GM12878 (cell line): ENCODE results near the gene TUBB4B. TPM values are rescaled to one million over a fixed set of nuclear protein-coding genes. Genes with fewer than 3 reads are reported as not detected.
A peak's percentile ranks its signal among the peaks of the same experiment; 100 is the strongest.

ENCODE experiments used
- ATAC-seq: fragments of 200-7000 bp; cut with Tn5 transposase; 3 replicates; pipeline ENCODE4 v1.9.1; 2020; ENCODE audit warnings: mild to moderate bottlenecking, moderate library complexity
- BruUV-seq: library from RNA; stranded (reverse); fragments of 400-500 nt; replicated peaks from 2 replicates; lab custom pipeline; 2021; lab: Mats Ljungman, UMichigan
- CTCF ChIA-PET: fragments of 300-600 bp; sonication (Branson Sonifier 250); formaldehyde crosslinking; extraction: SDS; loops from one replicate; lab custom pipeline; 2021; ENCODE audit warnings: inconsistent platforms; lab: Yijun Ruan, JAX
- POLR2A ChIA-PET: fragments of 350-600 bp; formaldehyde crosslinking; extraction: SDS; loops from one replicate; lab custom pipeline; 2021; ENCODE audit warnings: inconsistent platforms; lab: Charles Lee
- RAD21 ChIA-PET: fragments of 300-600 bp; sonication (Branson Sonifier 250); formaldehyde crosslinking; loops from one replicate; lab custom pipeline; 2023; ENCODE audit warnings: antibody characterized with exemption; ENCODE audit not compliant: unreplicated experiment; lab: Charles Lee
- SMC1A ChIA-PET: fragments of 300-600 bp; sonication (Branson Sonifier 250); formaldehyde crosslinking; loops from one replicate; lab custom pipeline; 2023; ENCODE audit not compliant: unreplicated experiment, uncharacterized antibody; lab: Charles Lee
- DNase-seq: peaks from one replicate; pipeline ENCODE4 v3.0.0-alpha.2; 2011; ENCODE audit warnings: low read depth, low spot score
- FAIRE-seq: peaks from 3 replicates; lab custom pipeline; 2011; peaks lifted over from hg19 to GRCh38; lab: Jason Lieb, UNC
- H2AFZ ChIP-seq: 2 replicates; pipeline ENCODE4 v1.6.0; 2011; ENCODE audit warnings: low read depth, low read length, control low read depth; ENCODE audit not compliant: control insufficient read depth
- H3K27ac ChIP-seq: 2 replicates; pipeline ENCODE4 v1.5.1; 2011; ENCODE audit warnings: control low read depth; ENCODE audit not compliant: control insufficient read depth, insufficient read depth
- H3K27me3 ChIP-seq, 2 experiments: replicated peaks in 1 of 2; 2 replicates each; pipeline versions ENCODE4 v1.6.0 to v1.6.1; 2011; ENCODE audit warnings: low read length in 1 of 2; ENCODE audit not compliant: control insufficient read depth in 2 of 2, insufficient read depth in 2 of 2
- H3K36me3 ChIP-seq, 2 experiments: 2 replicates each; pipeline ENCODE4 v1.5.1; 2011; ENCODE audit warnings: low read length in 1 of 2; ENCODE audit not compliant: control insufficient read depth in 2 of 2, insufficient read depth in 2 of 2
- H3K4me1 ChIP-seq: 2 replicates; pipeline ENCODE4 v1.6.1; 2011; ENCODE audit warnings: mild to moderate bottlenecking, low read length, moderate library complexity, mixed read lengths; ENCODE audit not compliant: control insufficient read depth, insufficient read depth
- H3K4me2 ChIP-seq: 2 replicates; pipeline ENCODE4 v1.6.0; 2011; ENCODE audit warnings: control low read depth; ENCODE audit not compliant: control insufficient read depth, insufficient read depth
- H3K4me3 ChIP-seq: fragments of 200-600 bp; sonication (generic); 2 replicates; pipeline ENCODE4 v1.5.1; 2016
- H3K79me2 ChIP-seq: 2 replicates; pipeline ENCODE4 v1.6.0; 2011; ENCODE audit warnings: low read length; ENCODE audit not compliant: control insufficient read depth, insufficient read depth
- H3K9ac ChIP-seq: 2 replicates; pipeline ENCODE4 v1.8.0; 2011; ENCODE audit warnings: low read length, control low read depth, mixed read lengths; ENCODE audit not compliant: control insufficient read depth, insufficient read depth
- H3K9me3 ChIP-seq: replicated peaks from 3 replicates; pipeline ENCODE4 v1.5.1; 2011; ENCODE audit warnings: mild to moderate bottlenecking, low read length; ENCODE audit not compliant: control insufficient read depth, insufficient read depth
- H4K20me1 ChIP-seq: 2 replicates; pipeline ENCODE4 v1.6.0; 2011; ENCODE audit not compliant: control insufficient read depth, insufficient read depth
- BMI1 ChIP-seq: fragments of 450-650 bp; IDR thresholded peaks from 2 replicates; pipeline ENCODE4 v1.6.1; 2016; ENCODE audit warnings: mild to moderate bottlenecking, moderate library complexity, borderline replicate concordance
- MEF2B ChIP-seq: fragments of 450-650 bp; IDR thresholded peaks from 2 replicates; pipeline ENCODE4 v1.6.1; 2018; ENCODE audit warnings: mild to moderate bottlenecking, moderate library complexity; ENCODE audit not compliant: partially characterized antibody, poor library complexity, severe bottlenecking
- NR2F1 ChIP-seq: fragments of 450-650 bp; conservative IDR thresholded peaks from 2 replicates; pipeline ENCODE4 v1.6.1; 2017; ENCODE audit warnings: mild to moderate bottlenecking
- RELA ChIP-seq: fragments of 450-650 bp; IDR thresholded peaks from 2 replicates; pipeline ENCODE4 v1.8.0; 2014; ENCODE audit warnings: borderline replicate concordance; ENCODE audit not compliant: partially characterized antibody
- SMAD1 ChIP-seq: fragments of 450-650 bp; IDR thresholded peaks from 2 replicates; pipeline ENCODE4 v1.6.1; 2018; ENCODE audit warnings: mild to moderate bottlenecking, low read depth; ENCODE audit not compliant: partially characterized antibody
- SMAD5 ChIP-seq: IDR thresholded peaks from 2 replicates; pipeline ENCODE4 v1.6.1; 2016; ENCODE audit warnings: antibody characterized with exemption, low read depth
- YBX1 ChIP-seq: fragments of 450-650 bp; IDR thresholded peaks from 2 replicates; pipeline ENCODE4 v1.6.1; 2016; ENCODE audit warnings: antibody characterized with exemption
- WGBS: methylation state at CpG from one replicate; pipeline ENCODE4 v1.1.6; 2016; ENCODE audit warnings: low lambda C conversion rate; ENCODE audit not compliant: insufficient replicate concordance, insufficient coverage; ENCODE audit errors: missing lambda C conversion rate; 5-methylcytosine and 5-hydroxymethylcytosine counted together
- in situ Hi-C: fragments of 300-500 bp; cut with MboI; formaldehyde crosslinking; loops from 9 replicates; pipeline ENCODE4 v1.14.3; 2018; ENCODE audit warnings: mixed read lengths
- intact Hi-C: fragments of 100-400 bp; cut with micrococcal nuclease; formaldehyde crosslinking; loops from one replicate; pipeline ENCODE4 v1.14.2; 2022; ENCODE audit not compliant: unreplicated experiment
- polyA plus RNA-seq, 11 experiments: library from polyadenylated mRNA; depleted of rRNA in 4 of 11; unstranded in 6 of 11; stranded (reverse) in 5 of 11; fragments of >200 nt; fragmentation: Nextera tagmentation in 4 of 11; fragmentation: Illumina TruSeq in 1 of 11; extraction: Ambion mirVana in 4 of 11; extraction: Trizol in 1 of 11; gene quantifications; 1 replicate in 1 of 11; 2 replicates in 10 of 11; pipeline versions ENCODE4 v1.2.1 to v1.2.3, GENCODE V29; 2011 to 2016; ENCODE audit warnings: inconsistent platforms in 2 of 11, missing spikeins in 2 of 11, low read depth in 1 of 11
- total RNA-seq, 4 experiments: library from RNA; depleted of rRNA in 3 of 4; stranded (reverse); fragments of >200 nt in 3 of 4; fragmentation: Illumina TruSeq in 1 of 4; extraction: Trizol in 1 of 4; gene quantifications; 2 replicates each; pipeline versions ENCODE4 v1.2.1 to v1.2.3, GENCODE V29; 2013 to 2021
- TF ChIP-seq, protein P1 (sequence below): IDR thresholded peaks from 2 replicates; pipeline ENCODE4 v1.6.1; 2011; ENCODE audit warnings: mild to moderate bottlenecking, low read depth, low read length, moderate library complexity; ENCODE audit not compliant: insufficient replicate concordance
- TF ChIP-seq, protein P2 (sequence below): fragments of 450-650 bp; IDR thresholded peaks from 2 replicates; pipeline ENCODE4 v1.6.1; 2017; ENCODE audit warnings: mild to moderate bottlenecking
- TF ChIP-seq, protein P3 (sequence below): fragments of 450-650 bp; IDR thresholded peaks from 2 replicates; pipeline ENCODE4 v1.6.1; 2016; ENCODE audit warnings: mild to moderate bottlenecking
- TF ChIP-seq, protein P4 (sequence below): fragments of 450-650 bp; IDR thresholded peaks from 2 replicates; pipeline ENCODE4 v1.6.1; 2016; ENCODE audit warnings: mild to moderate bottlenecking
- TF ChIP-seq, protein P5 (sequence below): fragments of 450-650 bp; formaldehyde crosslinking; IDR thresholded peaks from 2 replicates; pipeline ENCODE4 v1.5.0; 2022; ENCODE audit warnings: mild to moderate bottlenecking, missing genetic modification characterization

The TUBB4B gene
- total and polyA plus RNA-seq, 10 of the 15 experiments (the other 5 are each of a cell fraction or from before 2014, with no cell fraction given), result 23.0 to 532 (median 254) TPM

DNA sequence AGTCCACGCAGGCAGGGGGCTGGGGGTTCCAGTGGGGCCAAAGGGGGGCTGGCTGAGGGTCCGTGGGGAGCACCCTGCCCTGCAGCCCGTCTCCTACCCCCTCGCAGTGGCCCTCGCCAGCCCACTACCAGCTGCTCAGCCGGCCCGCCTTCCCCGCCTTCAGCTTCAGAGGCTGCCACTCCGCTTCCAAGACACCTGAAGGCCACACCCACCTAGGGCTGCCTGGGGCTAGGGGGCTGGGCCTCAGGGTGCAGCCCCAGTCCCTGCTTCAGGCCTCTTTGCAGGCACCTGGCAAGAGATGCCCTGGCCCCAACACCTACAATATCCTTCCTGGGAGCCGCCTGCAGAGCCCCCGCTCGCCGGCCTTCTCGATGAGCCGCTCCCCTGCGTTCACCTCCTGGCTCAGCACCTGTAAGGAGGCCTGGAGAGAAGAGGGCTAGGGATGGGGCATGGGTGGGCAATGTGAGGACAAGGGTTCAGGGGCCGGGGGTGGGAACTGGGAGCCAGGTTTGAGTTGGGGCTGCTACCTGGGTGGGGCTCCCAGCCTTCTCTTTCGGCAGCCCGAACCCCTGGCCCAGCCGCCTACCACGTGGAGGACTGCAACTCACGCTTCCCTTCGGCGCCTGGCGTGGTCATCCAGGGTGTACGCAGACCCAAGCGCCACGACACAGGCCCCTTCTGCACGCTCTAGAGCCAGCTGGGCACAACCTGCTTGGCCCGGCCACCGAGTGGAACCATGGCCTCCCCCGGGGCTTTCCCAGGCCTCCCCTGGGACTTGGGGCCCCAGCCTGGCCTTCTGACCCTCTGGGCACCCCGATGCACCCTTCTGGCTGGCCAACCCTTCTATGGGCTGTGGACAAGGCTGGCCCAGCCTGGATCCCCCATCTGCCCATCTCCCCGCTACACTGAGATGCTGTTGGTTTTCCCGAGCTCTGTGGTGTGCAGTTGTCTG, 11.7 kb downstream of the TUBB4B start:
- intact Hi-C loops, result no loop called here
- no peak overlapping the region for H3K4me2 ChIP-seq
- TF ChIP-seq, protein P1, sequence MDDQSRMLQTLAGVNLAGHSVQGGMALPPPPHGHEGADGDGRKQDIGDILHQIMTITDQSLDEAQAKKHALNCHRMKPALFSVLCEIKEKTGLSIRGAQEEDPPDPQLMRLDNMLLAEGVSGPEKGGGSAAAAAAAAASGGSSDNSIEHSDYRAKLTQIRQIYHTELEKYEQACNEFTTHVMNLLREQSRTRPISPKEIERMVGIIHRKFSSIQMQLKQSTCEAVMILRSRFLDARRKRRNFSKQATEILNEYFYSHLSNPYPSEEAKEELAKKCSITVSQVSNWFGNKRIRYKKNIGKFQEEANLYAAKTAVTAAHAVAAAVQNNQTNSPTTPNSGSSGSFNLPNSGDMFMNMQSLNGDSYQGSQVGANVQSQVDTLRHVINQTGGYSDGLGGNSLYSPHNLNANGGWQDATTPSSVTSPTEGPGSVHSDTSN, result peak; percentile 51
- TF ChIP-seq, protein P2, sequence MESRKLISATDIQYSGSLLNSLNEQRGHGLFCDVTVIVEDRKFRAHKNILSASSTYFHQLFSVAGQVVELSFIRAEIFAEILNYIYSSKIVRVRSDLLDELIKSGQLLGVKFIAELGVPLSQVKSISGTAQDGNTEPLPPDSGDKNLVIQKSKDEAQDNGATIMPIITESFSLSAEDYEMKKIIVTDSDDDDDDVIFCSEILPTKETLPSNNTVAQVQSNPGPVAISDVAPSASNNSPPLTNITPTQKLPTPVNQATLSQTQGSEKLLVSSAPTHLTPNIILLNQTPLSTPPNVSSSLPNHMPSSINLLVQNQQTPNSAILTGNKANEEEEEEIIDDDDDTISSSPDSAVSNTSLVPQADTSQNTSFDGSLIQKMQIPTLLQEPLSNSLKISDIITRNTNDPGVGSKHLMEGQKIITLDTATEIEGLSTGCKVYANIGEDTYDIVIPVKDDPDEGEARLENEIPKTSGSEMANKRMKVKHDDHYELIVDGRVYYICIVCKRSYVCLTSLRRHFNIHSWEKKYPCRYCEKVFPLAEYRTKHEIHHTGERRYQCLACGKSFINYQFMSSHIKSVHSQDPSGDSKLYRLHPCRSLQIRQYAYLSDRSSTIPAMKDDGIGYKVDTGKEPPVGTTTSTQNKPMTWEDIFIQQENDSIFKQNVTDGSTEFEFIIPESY, result no peak
- no peak for TF ChIP-seq BMI1
- TF ChIP-seq RELA, result peak; percentile 35
- no peak for TF ChIP-seq SMAD5
- TF ChIP-seq YBX1, result no peak
- TF ChIP-seq NR2F1, result peak; percentile 87
- TF ChIP-seq, protein P3, sequence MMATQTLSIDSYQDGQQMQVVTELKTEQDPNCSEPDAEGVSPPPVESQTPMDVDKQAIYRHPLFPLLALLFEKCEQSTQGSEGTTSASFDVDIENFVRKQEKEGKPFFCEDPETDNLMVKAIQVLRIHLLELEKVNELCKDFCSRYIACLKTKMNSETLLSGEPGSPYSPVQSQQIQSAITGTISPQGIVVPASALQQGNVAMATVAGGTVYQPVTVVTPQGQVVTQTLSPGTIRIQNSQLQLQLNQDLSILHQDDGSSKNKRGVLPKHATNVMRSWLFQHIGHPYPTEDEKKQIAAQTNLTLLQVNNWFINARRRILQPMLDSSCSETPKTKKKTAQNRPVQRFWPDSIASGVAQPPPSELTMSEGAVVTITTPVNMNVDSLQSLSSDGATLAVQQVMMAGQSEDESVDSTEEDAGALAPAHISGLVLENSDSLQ, result peak; percentile 73
- TF ChIP-seq SMAD1, result no peak
- TF ChIP-seq MEF2B, result peak; percentile 88
- TF ChIP-seq, protein P4, sequence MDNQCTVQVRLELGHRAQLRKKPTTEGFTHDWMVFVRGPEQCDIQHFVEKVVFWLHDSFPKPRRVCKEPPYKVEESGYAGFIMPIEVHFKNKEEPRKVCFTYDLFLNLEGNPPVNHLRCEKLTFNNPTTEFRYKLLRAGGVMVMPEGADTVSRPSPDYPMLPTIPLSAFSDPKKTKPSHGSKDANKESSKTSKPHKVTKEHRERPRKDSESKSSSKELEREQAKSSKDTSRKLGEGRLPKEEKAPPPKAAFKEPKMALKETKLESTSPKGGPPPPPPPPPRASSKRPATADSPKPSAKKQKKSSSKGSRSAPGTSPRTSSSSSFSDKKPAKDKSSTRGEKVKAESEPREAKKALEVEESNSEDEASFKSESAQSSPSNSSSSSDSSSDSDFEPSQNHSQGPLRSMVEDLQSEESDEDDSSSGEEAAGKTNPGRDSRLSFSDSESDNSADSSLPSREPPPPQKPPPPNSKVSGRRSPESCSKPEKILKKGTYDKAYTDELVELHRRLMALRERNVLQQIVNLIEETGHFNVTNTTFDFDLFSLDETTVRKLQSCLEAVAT, result 0 out of 2 replicates have a peak, but pooled peaks have one; percentile 19
- TF ChIP-seq, protein P5, sequence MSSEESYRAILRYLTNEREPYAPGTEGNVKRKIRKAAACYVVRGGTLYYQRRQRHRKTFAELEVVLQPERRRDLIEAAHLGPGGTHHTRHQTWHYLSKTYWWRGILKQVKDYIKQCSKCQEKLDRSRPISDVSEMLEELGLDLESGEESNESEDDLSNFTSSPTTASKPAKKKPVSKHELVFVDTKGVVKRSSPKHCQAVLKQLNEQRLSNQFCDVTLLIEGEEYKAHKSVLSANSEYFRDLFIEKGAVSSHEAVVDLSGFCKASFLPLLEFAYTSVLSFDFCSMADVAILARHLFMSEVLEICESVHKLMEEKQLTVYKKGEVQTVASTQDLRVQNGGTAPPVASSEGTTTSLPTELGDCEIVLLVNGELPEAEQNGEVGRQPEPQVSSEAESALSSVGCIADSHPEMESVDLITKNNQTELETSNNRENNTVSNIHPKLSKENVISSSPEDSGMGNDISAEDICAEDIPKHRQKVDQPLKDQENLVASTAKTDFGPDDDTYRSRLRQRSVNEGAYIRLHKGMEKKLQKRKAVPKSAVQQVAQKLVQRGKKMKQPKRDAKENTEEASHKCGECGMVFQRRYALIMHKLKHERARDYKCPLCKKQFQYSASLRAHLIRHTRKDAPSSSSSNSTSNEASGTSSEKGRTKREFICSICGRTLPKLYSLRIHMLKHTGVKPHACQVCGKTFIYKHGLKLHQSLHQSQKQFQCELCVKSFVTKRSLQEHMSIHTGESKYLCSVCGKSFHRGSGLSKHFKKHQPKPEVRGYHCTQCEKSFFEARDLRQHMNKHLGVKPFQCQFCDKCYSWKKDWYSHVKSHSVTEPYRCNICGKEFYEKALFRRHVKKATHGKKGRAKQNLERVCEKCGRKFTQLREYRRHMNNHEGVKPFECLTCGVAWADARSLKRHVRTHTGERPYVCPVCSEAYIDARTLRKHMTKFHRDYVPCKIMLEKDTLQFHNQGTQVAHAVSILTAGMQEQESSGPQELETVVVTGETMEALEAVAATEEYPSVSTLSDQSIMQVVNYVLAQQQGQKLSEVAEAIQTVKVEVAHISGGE (CRISPR knock-in tag), result no peak

More for the DNA sequence above, 11.7 kb downstream of the TUBB4B start:
- Histone ChIP-seq H3K27ac (no peak overlapping the region), H3K4me1 (peaks cover 14% of the 10 kb centered on the region), H3K9ac (no peak overlapping the region), H3K9me3 (no peaks in the 10 kb centered on the region), H4K20me1 (no peaks in the 10 kb centered on the region), H3K36me3 (peaks cover 0 to 2% of the 10 kb centered on the region in 2 experiments; a peak in 1 of 4 replicates), H2AFZ (no peak overlapping the region), H3K79me2 (peaks cover 18% of the 10 kb centered on the region), H3K4me3 (no peak overlapping the region), H3K27me3 (no peaks in the 10 kb centered on the region)
- ChIA-PET CTCF (interaction anchor here (1.1 to 1.7 kb wide), 4 partner anchors 11 to 25 kb away, joined by 3 to 6 read pairs (median 3); partner anchors contain the start of gene TOR4A), POLR2A (interaction anchor here (0.5 to 6.2 kb wide), 2 partner anchors 12 to 157 kb away, joined by 4 to 112 read pairs; partner anchors contain the start of gene TUBB4B), SMC1A (interaction anchor here (0.9 kb wide), 1 partner anchor 12 kb away, joined by 4 read pairs; the partner anchor contains the start of gene TUBB4B), RAD21 (interaction anchor here (1.8 kb wide), 1 partner anchor 25 kb away, joined by 6 read pairs; the partner anchor contains the start of gene TOR4A)
- WGBS, result 55% methylated on average over 30 of the region's 35 CpGs
- in situ Hi-C loops, result no loop called here
- ATAC-seq, result peak; percentile 38
- no peak for FAIRE-seq
- DNase-seq, result no peak
- no TSS peak for BruUV-seq
